ENCODE measurements around the gene CPNE4. TPM values are rescaled to one million over a fixed set of nuclear protein-coding genes. Genes with fewer than 3 reads are reported as not detected.

CPNE4 gene
- total RNA-seq, 1 experiment from 2014 or later: not detected

GRCh38 chr3:131725414-131725813, 309.4 kb downstream of the CPNE4 start:
- ChIA-PET CTCF (no interaction called here), POLR2A (ENCODE audit: unreplicated experiment) (no interaction called here)
- H4K20me1 ChIP-seq (ENCODE audit: low read length): no peaks in the 10 kb centered on the region
- no peak for TF ChIP-seq EZH2phosphoT487 (IDR thresholded peaks at IDR 0.05; ENCODE audit: borderline replicate concordance, low read length)
- no peak for TF ChIP-seq CTCF (conservative IDR thresholded peaks at IDR 0.05; ENCODE audit: low read depth, low read length)
- no peak for TF ChIP-seq EZH2 (IDR thresholded peaks at IDR 0.05; ENCODE audit: low read length, unreplicated experiment)
- no peaks in the 10 kb centered on the region for H3K9me3 ChIP-seq (ENCODE audit: low read length)
- no peaks in the 10 kb centered on the region for H3K9me2 ChIP-seq (replicated peaks; ENCODE audit: low read length)
- no peak overlapping the region for H3K9ac ChIP-seq (ENCODE audit: low read length)
- DNase-seq (no peak), ATAC-seq (no peak)
- BruUV-seq (replicated peaks): no TSS peak
- no peak overlapping the region for H3K27ac ChIP-seq (ENCODE audit: low read length)
- H3K4me2 ChIP-seq (ENCODE audit: low read length): no peak overlapping the region
- H3K36me3 ChIP-seq (ENCODE audit: low read depth, low read length): no peaks in the 10 kb centered on the region
- no peak overlapping the region for H2AFZ ChIP-seq (ENCODE audit: low read length)
- H3F3A ChIP-seq (ENCODE audit: low read length, unreplicated experiment): peaks cover 5% of the 10 kb centered on the region
- peaks cover 13% of the 10 kb centered on the region for H3K4me1 ChIP-seq (ENCODE audit: insufficient read depth, low read length)
- intact Hi-C loops (cut with micrococcal nuclease): no loop called here
- H3K27me3 ChIP-seq (ENCODE audit: low read length): no peaks in the 10 kb centered on the region
- H3K4me3 ChIP-seq (ENCODE audit: low read length): no peak overlapping the region
- no peaks in the 10 kb centered on the region for H3K79me2 ChIP-seq (ENCODE audit: low read length)

- Histone ChIP-seq H3K4me2 (ENCODE audit: low read length) (no peak overlapping the region), H3K27me3 (ENCODE audit: low read length) (no peaks in the 10 kb centered on the region), H3K9me3 (ENCODE audit: low read length) (no peaks in the 10 kb centered on the region), H4K20me1 (ENCODE audit: low read length) (no peaks in the 10 kb centered on the region), H3K4me1 (ENCODE audit: insufficient read depth, low read length) (no peaks in the 10 kb centered on the region), H3K9ac (ENCODE audit: low read length) (no peak overlapping the region), H3K9me2 (replicated peaks; ENCODE audit: low read length) (no peaks in the 10 kb centered on the region), H3K36me3 (ENCODE audit: low read depth, low read length) (no peaks in the 10 kb centered on the region), H3K79me2 (ENCODE audit: low read length) (no peaks in the 10 kb centered on the region), H3K4me3 (ENCODE audit: low read length) (no peak overlapping the region), H3K27ac (ENCODE audit: low read length) (no peak overlapping the region), H3F3A (ENCODE audit: low read length, unreplicated experiment) (no peaks in the 10 kb centered on the region), H2AFZ (ENCODE audit: low read length) (no peak overlapping the region)
- ATAC-seq: no peak
- no peak for DNase-seq
- no TSS peak for BruUV-seq (replicated peaks)
- POLR2A ChIA-PET (ENCODE audit: unreplicated experiment): no interaction called here
- CTCF ChIA-PET: no interaction called here
- TF ChIP-seq EZH2phosphoT487 (IDR thresholded peaks at IDR 0.05; ENCODE audit: borderline replicate concordance, low read length) (no peak), CTCF (conservative IDR thresholded peaks at IDR 0.05; ENCODE audit: low read depth, low read length) (no peak), EZH2 (IDR thresholded peaks at IDR 0.05; ENCODE audit: low read length, unreplicated experiment) (no peak)
- intact Hi-C loops (cut with micrococcal nuclease): no loop called here
Measured at GRCh38 chr3:131723343-131723742, 311.5 kb downstream of the CPNE4 start.

GRCh38 chr3:131717493-131717892, 317.3 kb downstream of the CPNE4 start:
- H3K79me2 ChIP-seq (ENCODE audit: low read length): no peaks in the 10 kb centered on the region
- no TSS peak for BruUV-seq (replicated peaks)
- intact Hi-C loops (cut with micrococcal nuclease): no loop called here
- ATAC-seq (no peak), DNase-seq (no peak)
- H3K36me3 ChIP-seq (ENCODE audit: low read depth, low read length): no peaks in the 10 kb centered on the region
- no peak overlapping the region for H3K27ac ChIP-seq (ENCODE audit: low read length)
- no peak overlapping the region for H3K9ac ChIP-seq (ENCODE audit: low read length)
- ChIA-PET CTCF (no interaction called here), POLR2A (ENCODE audit: unreplicated experiment) (no interaction called here)
- H3K4me1 ChIP-seq (ENCODE audit: insufficient read depth, low read length): peaks cover 14% of the 10 kb centered on the region
- no peaks in the 10 kb centered on the region for H4K20me1 ChIP-seq (ENCODE audit: low read length)
- H3K4me2 ChIP-seq (ENCODE audit: low read length): no peak overlapping the region
- no peak overlapping the region for H3K4me3 ChIP-seq (ENCODE audit: low read length)
- no peak overlapping the region for H2AFZ ChIP-seq (ENCODE audit: low read length)
- H3K9me3 ChIP-seq (ENCODE audit: low read length): no peaks in the 10 kb centered on the region
- no peaks in the 10 kb centered on the region for H3K9me2 ChIP-seq (replicated peaks; ENCODE audit: low read length)
- H3F3A ChIP-seq (ENCODE audit: low read length, unreplicated experiment): no peaks in the 10 kb centered on the region
- no peak for TF ChIP-seq EZH2 (IDR thresholded peaks at IDR 0.05; ENCODE audit: low read length, unreplicated experiment)
- TF ChIP-seq EZH2phosphoT487 (IDR thresholded peaks at IDR 0.05; ENCODE audit: borderline replicate concordance, low read length): no peak
- TF ChIP-seq CTCF (conservative IDR thresholded peaks at IDR 0.05; ENCODE audit: low read depth, low read length): no peak
- H3K27me3 ChIP-seq (ENCODE audit: low read length): no peaks in the 10 kb centered on the region
